Endothelial cell of hepatic sinusoid (primary cell): ENCODE measurements around the gene CHAD.
"Not testable (repeated sequence)": the region's sequence is repeated elsewhere in the genome, so short reads cannot be mapped to it uniquely, and the experiment has no call there.

Experiments used
- in situ Hi-C: cut with HindIII; loops from 2 replicates; pipeline ENCODE4 v1.10.0; 2017; ENCODE audit warnings: low sequenced_read_pairs

The CHAD gene

GRCh38 chr17:50475775-50476544 lies 7.3 kb upstream of the CHAD start:
- in situ Hi-C loops = not testable (repeated sequence)

GRCh38 chr17:50475362-50475761 lies 6.7 kb upstream of the CHAD start:
- in situ Hi-C loops = no loop called here

DNA sequence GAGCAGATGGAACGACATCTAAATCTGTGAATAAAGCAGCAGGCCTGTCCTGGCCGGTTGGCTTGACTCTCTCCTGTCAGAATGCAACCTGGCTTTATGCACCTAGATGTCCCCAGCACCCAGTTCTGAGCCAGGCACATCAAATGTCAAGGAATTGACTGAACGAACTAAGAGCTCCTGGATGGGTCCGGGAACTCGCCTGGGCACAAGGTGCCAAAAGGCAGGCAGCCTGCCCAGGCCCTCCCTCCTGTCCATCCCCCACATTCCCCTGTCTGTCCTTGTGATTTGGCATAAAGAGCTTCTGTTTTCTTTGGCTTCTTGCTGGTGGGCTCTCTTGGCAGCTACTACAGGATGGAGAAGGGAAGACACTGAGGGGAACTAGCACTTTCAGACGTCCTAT lies 5.8 kb upstream of the CHAD start:
- in situ Hi-C loops = loop anchor here (5.0 kb wide), 1 partner anchor 58 kb away; the partner anchor contains the start of gene EPN3

- in situ Hi-C loops = loop anchor here (5.0 kb wide), 1 partner anchor 58 kb away; the partner anchor contains the start of gene EPN3
Observed at GRCh38 chr17:50473901-50474300, 5.2 kb upstream of the CHAD start.

DNA sequence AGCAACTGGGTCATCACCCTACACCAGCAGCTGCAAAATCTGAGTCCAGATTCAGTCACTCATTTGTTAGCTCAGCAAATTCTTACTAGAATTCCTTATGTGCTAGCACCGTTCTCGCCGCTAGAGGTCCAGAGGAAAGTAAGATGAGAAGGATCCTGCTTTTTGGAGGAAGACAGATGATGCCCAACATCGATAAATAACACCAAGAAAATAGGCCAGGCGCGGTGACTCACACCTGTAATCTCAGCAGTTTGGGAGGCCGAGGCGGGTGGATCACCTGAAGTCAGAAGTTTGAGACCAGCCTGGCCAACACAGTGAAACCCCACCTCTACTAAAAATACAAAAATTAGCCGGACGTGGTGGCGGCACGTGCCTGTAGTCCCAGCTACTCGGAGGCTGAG lies 4.1 kb upstream of the CHAD start:
- in situ Hi-C loops = loop anchor here (5.0 kb wide), 1 partner anchor 60 kb away; the partner anchor contains the start of gene EPN3

GRCh38 chr17:50472286-50472685 lies 3.6 kb upstream of the CHAD start:
- in situ Hi-C loops = loop anchor here (5.0 kb wide), 1 partner anchor 60 kb away; the partner anchor contains the start of gene EPN3

- in situ Hi-C loops = loop anchor here (5.0 kb wide), 1 partner anchor 61 kb away; the partner anchor contains the start of gene EPN3
Observed at GRCh38 chr17:50471009-50471905, 2.6 kb upstream of the CHAD start.

- in situ Hi-C loops = loop anchor here (5.0 kb wide), 1 partner anchor 62 kb away; the partner anchor contains the start of gene EPN3
Observed at GRCh38 chr17:50470426-50470825, 1.7 kb upstream of the CHAD start.

DNA sequence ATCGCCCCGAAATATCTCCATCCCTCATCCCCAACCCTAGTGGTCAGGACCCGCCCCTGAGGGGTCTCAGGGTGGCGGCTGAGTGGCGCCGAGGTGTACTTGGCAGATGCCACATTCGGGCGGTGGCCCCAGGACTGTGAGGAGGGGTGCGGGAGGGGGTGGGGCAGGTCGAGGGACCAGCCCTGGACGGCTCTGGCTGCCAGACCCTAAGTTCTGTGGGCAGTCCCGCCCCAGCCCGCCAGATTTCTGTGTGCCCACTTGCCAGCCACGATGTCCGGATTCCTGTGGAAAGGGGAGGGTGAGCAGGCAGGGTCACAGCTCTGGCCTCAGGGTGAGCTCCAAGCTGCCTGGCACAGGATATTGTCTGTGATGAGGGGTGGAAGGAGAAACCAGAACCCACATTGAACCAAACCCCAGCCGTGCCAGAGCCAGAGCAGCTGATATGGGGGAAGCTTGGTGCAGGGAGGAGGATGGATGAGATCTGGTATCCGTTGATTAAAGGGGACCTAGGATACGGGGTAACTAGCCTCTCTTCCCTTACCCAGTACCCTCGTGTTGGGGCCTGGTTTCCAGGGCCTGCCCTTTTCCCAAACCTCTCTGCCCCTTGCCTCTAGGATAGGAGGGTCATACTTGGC lies 1.1 kb upstream of the CHAD start:
- in situ Hi-C loops = loop anchor here (5.0 kb wide), 1 partner anchor 63 kb away; the partner anchor contains the start of gene EPN3

DNA sequence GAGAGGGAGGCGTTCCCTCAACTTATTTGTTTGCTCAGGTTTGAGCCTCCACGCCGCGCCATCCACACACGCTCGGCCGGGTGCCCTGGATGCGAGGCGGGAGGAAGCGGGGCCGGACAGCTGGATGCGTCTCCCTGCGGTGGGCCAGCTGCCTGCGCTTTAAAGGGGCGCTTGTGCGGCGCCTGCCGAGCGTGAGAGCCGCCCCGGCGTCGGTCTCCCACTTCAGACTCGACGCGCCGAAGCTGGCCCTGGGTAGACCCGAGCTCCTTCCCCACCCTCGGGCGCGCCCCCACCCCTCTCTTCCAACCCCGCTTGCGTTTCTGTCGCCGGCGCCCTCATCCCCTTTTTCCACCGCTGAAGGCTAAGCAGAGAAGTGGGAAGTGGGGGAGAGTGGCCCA lies 527 bp upstream of the CHAD start:
- in situ Hi-C loops = no loop called here

GRCh38 chr17:50467855-50468303 lies 801 bp downstream of the CHAD start:
- in situ Hi-C loops = no loop called here

- in situ Hi-C loops = no loop called here
Observed at GRCh38 chr17:50467114-50467854, 1.4 kb downstream of the CHAD start.

- in situ Hi-C loops = no loop called here
Observed at GRCh38 chr17:50466371-50467113, 2.1 kb downstream of the CHAD start.

DNA sequence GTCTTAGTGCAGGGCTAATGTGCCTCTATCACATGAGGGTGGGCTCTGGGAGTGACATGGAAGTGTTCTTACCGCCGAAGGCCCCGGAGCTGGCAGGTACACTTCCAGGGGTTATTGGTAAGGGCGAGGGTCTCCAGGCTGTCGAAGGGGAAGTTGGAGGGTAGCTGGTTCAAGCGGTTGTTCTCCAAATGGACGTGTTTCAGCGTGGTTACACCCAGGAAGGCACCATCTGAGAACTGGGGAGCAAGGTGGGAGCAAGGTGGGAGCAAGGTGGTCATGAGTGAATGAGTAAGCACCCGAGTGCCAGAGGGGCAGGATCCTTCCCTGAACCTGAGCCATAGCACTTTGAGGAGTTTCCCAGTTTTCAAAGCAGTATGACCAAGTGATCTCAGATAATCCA lies 3.0 kb downstream of the CHAD start:
- in situ Hi-C loops = no loop called here

GRCh38 chr17:50465171-50465570 lies 3.5 kb downstream of the CHAD start:
- in situ Hi-C loops = no loop called here

- in situ Hi-C loops = no loop called here
Observed at GRCh38 chr17:50464736-50465135, 3.9 kb downstream of the CHAD start.

- in situ Hi-C loops = no loop called here
Observed at GRCh38 chr17:50464121-50464520, 4.6 kb downstream of the CHAD start.

GRCh38 chr17:50462446-50462845 lies 6.2 kb downstream of the CHAD start:
- in situ Hi-C loops = no loop called here

- in situ Hi-C loops = no loop called here
Observed at GRCh38 chr17:50461550-50462132, 7.0 kb downstream of the CHAD start.
